Tibial artery (tissue), 4 donors: Measurements from ENCODE around the gene PIBF1.

Source experiments
- DNase-seq, 2 donors: peaks; one replicate each; pipeline ENCODE4 v3.0.0-alpha.2; 2019
- H3K27ac ChIP-seq, 2 donors: fragments of 200-600 bp; sonication (generic) in 1 of 2; 1 replicate in 1 of 2; 2 replicates in 1 of 2; pipeline ENCODE4 v1.5.1; 2018 to 2019; ENCODE audit warnings: mild to moderate bottlenecking in 1 of 2
- H3K27me3 ChIP-seq, 2 donors: fragments of 200-600 bp; sonication (generic) in 1 of 2; one replicate each; pipeline versions ENCODE4 v1.5.1 to v1.6.0; 2016 to 2019
- H3K36me3 ChIP-seq, 3 donors: fragments of 200-600 bp; sonication (generic) in 2 of 3; one replicate each; pipeline ENCODE4 v1.5.1; 2016 to 2019; ENCODE audit warnings: mild to moderate bottlenecking in 2 of 3
- H3K4me1 ChIP-seq, 4 donors: fragments of 200-600 bp; sonication (generic) in 2 of 4; 1 replicate in 3 of 4; 2 replicates in 1 of 4; pipeline ENCODE4 v1.5.1; 2016 to 2019
- H3K4me3 ChIP-seq, 2 donors: fragments of 200-600 bp; sonication (generic) in 1 of 2; 1 replicate in 1 of 2; 2 replicates in 1 of 2; pipeline ENCODE4 v1.5.1; 2018 to 2019; ENCODE audit warnings: mild to moderate bottlenecking in 2 of 2
- H3K9me3 ChIP-seq, 3 donors: fragments of 200-600 bp; sonication (generic) in 1 of 3; one replicate each; pipeline ENCODE4 v1.5.1; 2016 to 2019
- intact Hi-C: fragments of 100-400 bp; cut with DNase I; formaldehyde crosslinking; loops from one replicate; pipeline ENCODE4 v1.15.0; 2023; ENCODE audit warnings: low total_unique reads
- TF ChIP-seq, protein P1 (sequence below), 2 experiments: fragments of 200-600 bp in 1 of 2; fragments of 450-650 bp in 1 of 2; IDR thresholded peaks; one replicate each; pipeline ENCODE4 v1.5.1; 2017 to 2019; ENCODE audit warnings: antibody characterized with exemption in 2 of 2, mild to moderate bottlenecking in 1 of 2, moderate library complexity in 1 of 2

PIBF1 gene

GRCh38 chr13:73000027-73000674, 218.2 kb downstream of the PIBF1 start:
- H3K4me1 ChIP-seq, result no peaks in the 10 kb centered on the region
- H3K27me3 ChIP-seq, result no peaks in the 10 kb centered on the region
- DNase-seq, result no peak
- intact Hi-C loops, result no loop called here
- TF ChIP-seq, protein P1, sequence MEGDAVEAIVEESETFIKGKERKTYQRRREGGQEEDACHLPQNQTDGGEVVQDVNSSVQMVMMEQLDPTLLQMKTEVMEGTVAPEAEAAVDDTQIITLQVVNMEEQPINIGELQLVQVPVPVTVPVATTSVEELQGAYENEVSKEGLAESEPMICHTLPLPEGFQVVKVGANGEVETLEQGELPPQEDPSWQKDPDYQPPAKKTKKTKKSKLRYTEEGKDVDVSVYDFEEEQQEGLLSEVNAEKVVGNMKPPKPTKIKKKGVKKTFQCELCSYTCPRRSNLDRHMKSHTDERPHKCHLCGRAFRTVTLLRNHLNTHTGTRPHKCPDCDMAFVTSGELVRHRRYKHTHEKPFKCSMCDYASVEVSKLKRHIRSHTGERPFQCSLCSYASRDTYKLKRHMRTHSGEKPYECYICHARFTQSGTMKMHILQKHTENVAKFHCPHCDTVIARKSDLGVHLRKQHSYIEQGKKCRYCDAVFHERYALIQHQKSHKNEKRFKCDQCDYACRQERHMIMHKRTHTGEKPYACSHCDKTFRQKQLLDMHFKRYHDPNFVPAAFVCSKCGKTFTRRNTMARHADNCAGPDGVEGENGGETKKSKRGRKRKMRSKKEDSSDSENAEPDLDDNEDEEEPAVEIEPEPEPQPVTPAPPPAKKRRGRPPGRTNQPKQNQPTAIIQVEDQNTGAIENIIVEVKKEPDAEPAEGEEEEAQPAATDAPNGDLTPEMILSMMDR (IDR thresholded peaks at IDR 0.05), result no peak
- peaks cover 5 to 26% (median 9%) of the 10 kb centered on the region in 3 donors for H3K36me3 ChIP-seq
- H3K27ac ChIP-seq, result no peak overlapping the region
- no peak overlapping the region for H3K4me3 ChIP-seq
- H3K9me3 ChIP-seq, result no peaks in the 10 kb centered on the region

GRCh38 chr13:73001971-73002370, 220.0 kb downstream of the PIBF1 start:
- no peaks in the 10 kb centered on the region for H3K4me1 ChIP-seq
- TF ChIP-seq, protein P1 (IDR thresholded peaks at IDR 0.05), result no peak
- DNase-seq, result no peak
- intact Hi-C loops, result no loop called here
- H3K36me3 ChIP-seq, result peaks cover 5 to 26% (median 9%) of the 10 kb centered on the region in 3 donors
- H3K27me3 ChIP-seq, result no peaks in the 10 kb centered on the region
- H3K9me3 ChIP-seq, result no peaks in the 10 kb centered on the region
- H3K27ac ChIP-seq, result no peak overlapping the region
- H3K4me3 ChIP-seq, result no peak overlapping the region

DNA sequence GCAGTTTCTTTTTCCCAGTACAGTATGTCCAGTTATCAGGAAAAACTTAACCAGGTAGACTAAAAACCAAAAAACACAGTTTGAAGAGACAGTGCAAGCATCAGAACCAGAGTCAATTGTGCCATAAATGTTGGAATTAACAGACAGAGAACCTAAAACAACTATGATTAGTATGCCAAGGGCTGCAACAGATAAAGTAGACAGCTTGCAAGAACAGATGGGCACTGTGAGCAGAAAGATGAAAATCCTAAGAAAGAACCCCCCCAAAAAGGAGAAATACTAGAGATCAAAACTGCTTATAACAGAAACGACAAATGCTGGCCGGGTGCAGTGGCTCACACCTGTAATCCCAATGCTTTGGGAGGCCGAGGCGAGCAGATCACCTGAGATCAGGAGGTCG, 229.8 kb downstream of the PIBF1 start:
- intact Hi-C loops, result no loop called here
- Histone ChIP-seq H3K9me3 (no peaks in the 10 kb centered on the region), H3K4me1 (no peaks in the 10 kb centered on the region), H3K36me3 (peaks cover 0 to 27% (median 16%) of the 10 kb centered on the region in 3 donors), H3K27ac (no peak overlapping the region), H3K4me3 (no peak overlapping the region), H3K27me3 (no peaks in the 10 kb centered on the region)
- TF ChIP-seq, protein P1 (IDR thresholded peaks at IDR 0.05), result no peak
- DNase-seq, result no peak

GRCh38 chr13:73015805-73016204, 233.9 kb downstream of the PIBF1 start:
- no peaks in the 10 kb centered on the region for H3K9me3 ChIP-seq
- H3K27ac ChIP-seq, result no peak overlapping the region
- H3K4me3 ChIP-seq, result no peak overlapping the region
- H3K36me3 ChIP-seq, result peaks cover 0 to 28% (median 19%) of the 10 kb centered on the region in 3 donors
- DNase-seq, result no peak
- TF ChIP-seq, protein P1 (IDR thresholded peaks at IDR 0.05), result no peak
- no peaks in the 10 kb centered on the region for H3K4me1 ChIP-seq
- intact Hi-C loops, result no loop called here
- no peaks in the 10 kb centered on the region for H3K27me3 ChIP-seq

GRCh38 chr13:73018336-73018735, 236.4 kb downstream of the PIBF1 start:
- intact Hi-C loops, result no loop called here
- TF ChIP-seq, protein P1 (IDR thresholded peaks at IDR 0.05), result no peak
- no peak overlapping the region for H3K27ac ChIP-seq
- H3K27me3 ChIP-seq, result no peaks in the 10 kb centered on the region
- H3K4me1 ChIP-seq, result no peaks in the 10 kb centered on the region
- H3K9me3 ChIP-seq, result no peaks in the 10 kb centered on the region
- peaks cover 0 to 22% (median 19%) of the 10 kb centered on the region in 3 donors for H3K36me3 ChIP-seq
- no peak overlapping the region for H3K4me3 ChIP-seq
- DNase-seq, result no peak
